Osteocyte (in vitro differentiated cells): Measurements from ENCODE around the gene SCPEP1. TPM values are rescaled to one million over a fixed set of nuclear protein-coding genes. Genes with fewer than 3 reads are reported as not detected.

Experiments
- DNase-seq: peaks from one replicate; pipeline ENCODE4 v3.0.0; 2021; ENCODE audit warnings: mixed read lengths; ENCODE audit not compliant: unreplicated experiment; ENCODE audit errors: extremely low spot score
- H3K27ac Mint-ChIP-seq: one replicate; pipeline ENCODE4 v1.8.0; 2021; ENCODE audit warnings: mild to moderate bottlenecking, mixed read lengths; ENCODE audit not compliant: unreplicated experiment
- H3K27me3 Mint-ChIP-seq: one replicate; pipeline ENCODE4 v1.8.0; 2021; ENCODE audit warnings: mixed read lengths; ENCODE audit not compliant: unreplicated experiment
- H3K36me3 Mint-ChIP-seq: one replicate; pipeline ENCODE4 v1.8.0; 2021; ENCODE audit warnings: mixed read lengths; ENCODE audit not compliant: unreplicated experiment
- H3K4me1 Mint-ChIP-seq: one replicate; pipeline ENCODE4 v1.8.0; 2021; ENCODE audit warnings: mixed read lengths; ENCODE audit not compliant: unreplicated experiment
- H3K4me3 Mint-ChIP-seq: one replicate; pipeline ENCODE4 v1.8.0; 2021; ENCODE audit warnings: mild to moderate bottlenecking, moderate library complexity, mixed read lengths; ENCODE audit not compliant: unreplicated experiment
- H3K9me3 Mint-ChIP-seq: one replicate; pipeline ENCODE4 v1.8.0; 2021; ENCODE audit warnings: mixed read lengths; ENCODE audit not compliant: unreplicated experiment
- CTCF ChIP-seq: fragments of 200-600 bp; sonication (generic); IDR thresholded peaks from 2 replicates; pipeline ENCODE4 v1.5.0; 2021; ENCODE audit warnings: antibody characterized with exemption, mild to moderate bottlenecking, moderate library complexity
- total RNA-seq: library from RNA; stranded (reverse); gene quantifications from 2 replicates; pipeline ENCODE4 v1.2.1, GENCODE V29; 2021

SCPEP1 gene
- total RNA-seq, 1 donor from 2014 or later = 68.9 TPM

GRCh38 chr17:57010487-57010886 is 32.6 kb downstream of the SCPEP1 start:
- H3K9me3 Mint-ChIP-seq = no peaks in the 10 kb centered on the region
- peaks cover 3% of the 10 kb centered on the region for H3K36me3 Mint-ChIP-seq
- no peak for DNase-seq
- peaks cover 17% of the 10 kb centered on the region for H3K27me3 Mint-ChIP-seq
- H3K27ac Mint-ChIP-seq = no peak overlapping the region
- H3K4me3 Mint-ChIP-seq = no peak overlapping the region
- no peaks in the 10 kb centered on the region for H3K4me1 Mint-ChIP-seq
- no peak for TF ChIP-seq CTCF

- peaks cover 3% of the 10 kb centered on the region for H3K36me3 Mint-ChIP-seq
Measured at GRCh38 chr17:57011491-57012015, 33.6 kb downstream of the SCPEP1 start.

GRCh38 chr17:57016071-57016763 is 38.3 kb downstream of the SCPEP1 start:
- H3K27ac Mint-ChIP-seq = peak overlapping the region; percentile 61
- H3K36me3 Mint-ChIP-seq = no peaks in the 10 kb centered on the region
- no peak for TF ChIP-seq CTCF
- peaks cover 13% of the 10 kb centered on the region for H3K4me1 Mint-ChIP-seq
- no peak for DNase-seq
- no peaks in the 10 kb centered on the region for H3K9me3 Mint-ChIP-seq
- peaks cover 20% of the 10 kb centered on the region for H3K27me3 Mint-ChIP-seq
- H3K4me3 Mint-ChIP-seq = no peak overlapping the region

More at GRCh38 chr17:57011491-57012015, 33.6 kb downstream of the SCPEP1 start:
- no peak overlapping the region for H3K4me3 Mint-ChIP-seq
- H3K27me3 Mint-ChIP-seq = peaks cover 17% of the 10 kb centered on the region
- no peak for TF ChIP-seq CTCF
- peaks cover 4% of the 10 kb centered on the region for H3K4me1 Mint-ChIP-seq
- no peak overlapping the region for H3K27ac Mint-ChIP-seq
- no peaks in the 10 kb centered on the region for H3K9me3 Mint-ChIP-seq
- no peak for DNase-seq

GRCh38 chr17:57016764-57017116 is 38.8 kb downstream of the SCPEP1 start:
- TF ChIP-seq CTCF = no peak
- Mint-ChIP-seq H3K36me3 (no peaks in the 10 kb centered on the region), H3K4me3 (no peak overlapping the region), H3K4me1 (peaks cover 13% of the 10 kb centered on the region), H3K27ac (peak overlapping the region; percentile 61), H3K9me3 (no peaks in the 10 kb centered on the region), H3K27me3 (peaks cover 19% of the 10 kb centered on the region)
- no peak for DNase-seq

- H3K27me3 Mint-ChIP-seq = peaks cover 19% of the 10 kb centered on the region
- no peak for DNase-seq
- no peak for TF ChIP-seq CTCF
- peaks cover 13% of the 10 kb centered on the region for H3K4me1 Mint-ChIP-seq
- H3K4me3 Mint-ChIP-seq = no peak overlapping the region
- H3K36me3 Mint-ChIP-seq = no peaks in the 10 kb centered on the region
- H3K9me3 Mint-ChIP-seq = no peaks in the 10 kb centered on the region
- H3K27ac Mint-ChIP-seq = no peak overlapping the region
Measured at GRCh38 chr17:57017625-57018024, 39.7 kb downstream of the SCPEP1 start.
